Femur (tissue), 1 donor: Measurements from ENCODE around the gene NTF4.
"Not testable (repeated sequence)": the region's sequence is repeated elsewhere in the genome, so short reads cannot be mapped to it uniquely, and the experiment has no call there.

Experiments used
- DNase-seq: peaks from one replicate; pipeline ENCODE4 v3.0.0-alpha.2; 2017

Gene NTF4

GRCh38 chr19:49056101-49056901 is 8.3 kb downstream of the NTF4 start:
- peak; percentile 51 for DNase-seq

GRCh38 chr19:49050376-49051033 is 14.1 kb downstream of the NTF4 start:
- not testable (repeated sequence) for DNase-seq

GRCh38 chr19:49049834-49050233 is 14.8 kb downstream of the NTF4 start:
- DNase-seq: not testable (repeated sequence)

GRCh38 chr19:49049011-49049410 is 15.6 kb downstream of the NTF4 start, which contains the start of gene CGB8:
TSS of gene CGB8 (minus strand) at chr19:49049111. CDS start at chr19:49048739, 372 bp downstream.
- not testable (repeated sequence) for DNase-seq

- not testable (repeated sequence) for DNase-seq
Observed at GRCh38 chr19:49043548-49043947, 21.1 kb downstream of the NTF4 start, which contains the start of gene CGB5. TSS of gene CGB5 (plus strand) at chr19:49043848. CDS start at chr19:49044210, 362 bp downstream.

GRCh38 chr19:49042666-49043065 is 22.0 kb downstream of the NTF4 start:
- DNase-seq: not testable (repeated sequence)

- DNase-seq: no peak
Observed at GRCh38 chr19:49042177-49042576, 22.4 kb downstream of the NTF4 start.

- DNase-seq: not testable (repeated sequence)
Observed at GRCh38 chr19:49039736-49040135, 24.9 kb downstream of the NTF4 start.

GRCh38 chr19:49038557-49039276 is 25.9 kb downstream of the NTF4 start:
- DNase-seq: not testable (repeated sequence)

- DNase-seq: not testable (repeated sequence)
Observed at GRCh38 chr19:49038111-49038510, 26.5 kb downstream of the NTF4 start.

- DNase-seq: not testable (repeated sequence)
Observed at GRCh38 chr19:49036815-49037214, 27.8 kb downstream of the NTF4 start, which contains the start of gene CGB1. TSS of gene CGB1 (minus strand) at chr19:49036895. CDS start at chr19:49036711, 184 bp downstream.

GRCh38 chr19:49031642-49032301 is 32.8 kb downstream of the NTF4 start, which contains the start of gene CGB2:
TSS of gene CGB2 (plus strand) at chr19:49031890. CDS start at chr19:49032096, 206 bp downstream.
- DNase-seq: not testable (repeated sequence)

GRCh38 chr19:49030323-49030722 is 34.3 kb downstream of the NTF4 start:
- DNase-seq: not testable (repeated sequence)

GRCh38 chr19:49029749-49030148 is 34.9 kb downstream of the NTF4 start:
- DNase-seq: not testable (repeated sequence)

GRCh38 chr19:49028686-49029085 is 35.9 kb downstream of the NTF4 start:
- DNase-seq: not testable (repeated sequence)

- DNase-seq: not testable (repeated sequence)
Observed at GRCh38 chr19:49025599-49025998, 39.0 kb downstream of the NTF4 start.

GRCh38 chr19:49025088-49025487 is 39.5 kb downstream of the NTF4 start:
- DNase-seq: not testable (repeated sequence)

GRCh38 chr19:49024233-49024632 is 40.4 kb downstream of the NTF4 start, which contains the start of gene CGB3:
TSS of gene CGB3 (minus strand) at chr19:49024333. CDS start at chr19:49023971, 362 bp downstream.
- not testable (repeated sequence) for DNase-seq

GRCh38 chr19:49022116-49022515 is 42.5 kb downstream of the NTF4 start:
- no peak for DNase-seq

- no peak for DNase-seq
Observed at GRCh38 chr19:49020931-49021895, 43.4 kb downstream of the NTF4 start.

GRCh38 chr19:49020342-49020741 is 44.3 kb downstream of the NTF4 start:
- DNase-seq: no peak
